ENCODE results near the gene ZNF615. TPM values are rescaled to one million over a fixed set of nuclear protein-coding genes. Genes with fewer than 3 reads are reported as not detected.

ZNF615 gene
- total and polyA plus RNA-seq, 2 of the 4 experiments (the other 2 are of a cell fraction) = 2.0 to 10.9 TPM

GRCh38 chr19:51994048-51994644 lies 13.9 kb downstream of the ZNF615 start:
- H4K5ac ChIP-seq (ENCODE audit: low read depth, low read length) = no peak overlapping the region
- dilution Hi-C loops (cut with HindIII; ENCODE audit: low sequenced_read_pairs, unreplicated experiment) = no loop called here
- no peak overlapping the region for H2BK20ac ChIP-seq (ENCODE audit: low read depth, low read length)
- H3K4me3 ChIP-seq (ENCODE audit: insufficient read depth, low read depth, low read length) = no peak overlapping the region
- H3K18ac ChIP-seq (ENCODE audit: low read depth, low read length) = no peak overlapping the region
- H4K8ac ChIP-seq (ENCODE audit: low read depth in 2 of 2, low read length in 2 of 2) = no peak overlapping the region
- no peak overlapping the region for H2BK5ac ChIP-seq (ENCODE audit: low read depth, low read length, poor library complexity, severe bottlenecking)
- in situ Hi-C loops (cut with MboI; ENCODE audit: low sequenced_read_pairs) = no loop called here
- H4K91ac ChIP-seq (ENCODE audit: insufficient read depth, low read depth, low read length) = no peak overlapping the region
- no peak overlapping the region for H3K56ac ChIP-seq (ENCODE audit: extremely low read depth, insufficient read depth, low read length)
- no peak for ATAC-seq (ENCODE audit: low read depth)
- intact Hi-C loops (cut with micrococcal nuclease) = no loop called here
- ChIA-PET POLR2A (ENCODE audit: unreplicated experiment) (no interaction called here), CTCF (no interaction called here)
- H3K79me1 ChIP-seq (ENCODE audit: low read depth in 1 of 2, low read length in 2 of 2) = no peaks in the 10 kb centered on the region; a peak in 1 of 4 replicates
- no TSS peak for BruUV-seq (replicated peaks)
- H3K9ac ChIP-seq (ENCODE audit: low read depth, low read length) = no peak overlapping the region
- TF ChIP-seq ELK1 (IDR thresholded peaks at IDR 0.05; ENCODE audit: borderline replicate concordance, low read depth, low read length) (no peak), SMC3 (IDR thresholded peaks at IDR 0.05; ENCODE audit: low read depth, low read length) (no peak), RCOR1 (IDR thresholded peaks at IDR 0.05; ENCODE audit: insufficient replicate concordance, low read length) (no peak), MXI1 (IDR thresholded peaks at IDR 0.05; ENCODE audit: borderline replicate concordance, low read depth, low read length) (no peak), RAD21 (IDR thresholded peaks at IDR 0.05; ENCODE audit: low read length) (no peak), FOS (IDR thresholded peaks at IDR 0.05; ENCODE audit: low read depth, low read length) (no peak), POLR2A (IDR thresholded peaks at IDR 0.05; ENCODE audit: low read depth, low read length) (no peak), BHLHE40 (IDR thresholded peaks at IDR 0.05; ENCODE audit: low read depth, low read length) (no peak), RFX5 (IDR thresholded peaks at IDR 0.05; ENCODE audit: low read depth, low read length) (no peak), NFE2L2 (IDR thresholded peaks at IDR 0.05; ENCODE audit: low read depth, low read length) (no peak), MAZ (IDR thresholded peaks at IDR 0.05; ENCODE audit: borderline replicate concordance, low read depth, low read length) (no peak), CEBPB (IDR thresholded peaks at IDR 0.05; ENCODE audit: low read depth, low read length) (no peak), MAFK (IDR thresholded peaks at IDR 0.05; ENCODE audit: low read depth, low read length) (no peak), CHD1 (IDR thresholded peaks at IDR 0.05; ENCODE audit: low read depth, low read length) (no peak)
- TF ChIP-seq, protein P1, sequence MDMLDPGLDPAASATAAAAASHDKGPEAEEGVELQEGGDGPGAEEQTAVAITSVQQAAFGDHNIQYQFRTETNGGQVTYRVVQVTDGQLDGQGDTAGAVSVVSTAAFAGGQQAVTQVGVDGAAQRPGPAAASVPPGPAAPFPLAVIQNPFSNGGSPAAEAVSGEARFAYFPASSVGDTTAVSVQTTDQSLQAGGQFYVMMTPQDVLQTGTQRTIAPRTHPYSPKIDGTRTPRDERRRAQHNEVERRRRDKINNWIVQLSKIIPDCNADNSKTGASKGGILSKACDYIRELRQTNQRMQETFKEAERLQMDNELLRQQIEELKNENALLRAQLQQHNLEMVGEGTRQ (IDR thresholded peaks at IDR 0.05; ENCODE audit: low read depth, low read length) = no peak
- TF ChIP-seq, protein P2, sequence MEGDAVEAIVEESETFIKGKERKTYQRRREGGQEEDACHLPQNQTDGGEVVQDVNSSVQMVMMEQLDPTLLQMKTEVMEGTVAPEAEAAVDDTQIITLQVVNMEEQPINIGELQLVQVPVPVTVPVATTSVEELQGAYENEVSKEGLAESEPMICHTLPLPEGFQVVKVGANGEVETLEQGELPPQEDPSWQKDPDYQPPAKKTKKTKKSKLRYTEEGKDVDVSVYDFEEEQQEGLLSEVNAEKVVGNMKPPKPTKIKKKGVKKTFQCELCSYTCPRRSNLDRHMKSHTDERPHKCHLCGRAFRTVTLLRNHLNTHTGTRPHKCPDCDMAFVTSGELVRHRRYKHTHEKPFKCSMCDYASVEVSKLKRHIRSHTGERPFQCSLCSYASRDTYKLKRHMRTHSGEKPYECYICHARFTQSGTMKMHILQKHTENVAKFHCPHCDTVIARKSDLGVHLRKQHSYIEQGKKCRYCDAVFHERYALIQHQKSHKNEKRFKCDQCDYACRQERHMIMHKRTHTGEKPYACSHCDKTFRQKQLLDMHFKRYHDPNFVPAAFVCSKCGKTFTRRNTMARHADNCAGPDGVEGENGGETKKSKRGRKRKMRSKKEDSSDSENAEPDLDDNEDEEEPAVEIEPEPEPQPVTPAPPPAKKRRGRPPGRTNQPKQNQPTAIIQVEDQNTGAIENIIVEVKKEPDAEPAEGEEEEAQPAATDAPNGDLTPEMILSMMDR (conservative IDR thresholded peaks at IDR 0.05; ENCODE audit: low read depth, low read length) = no peak
- H2AK5ac ChIP-seq (ENCODE audit: low read depth, low read length) = no peak overlapping the region
- H2AK9ac ChIP-seq (replicated peaks; ENCODE audit: low read depth, low read length, poor library complexity) = no peak overlapping the region
- H2BK120ac ChIP-seq (ENCODE audit: low read depth, low read length) = no peak overlapping the region
- H3K27me3 ChIP-seq (ENCODE audit: control insufficient read depth, insufficient read depth, low read length) = no peaks in the 10 kb centered on the region
- H2AFZ ChIP-seq (replicated peaks; ENCODE audit: low read length, poor library complexity) = no peak overlapping the region
- no peak for DNase-seq
- no peak overlapping the region for H3K27ac ChIP-seq (ENCODE audit: insufficient read depth, low read length)
- H3K9me3 ChIP-seq (ENCODE audit: control insufficient read depth, insufficient read depth, low read length) = peaks cover 60% of the 10 kb centered on the region
- no CpG with 5 or more reads among the region's 2 CpGs for WGBS, 2 experiments (ENCODE audit: extremely low coverage in 2 of 2, insufficient read length in 1 of 2)
- no peak overlapping the region for H3K4ac ChIP-seq (ENCODE audit: low read depth, low read length)
- H3K14ac ChIP-seq (replicated peaks; ENCODE audit: low read depth, low read length) = no peak overlapping the region
- no peaks in the 10 kb centered on the region for H3K4me1 ChIP-seq (ENCODE audit: control insufficient read depth, insufficient read depth, low read length)
- no peaks in the 10 kb centered on the region for H3K9me1 ChIP-seq (ENCODE audit: insufficient read depth, low read length)
- no peak overlapping the region for H3K4me2 ChIP-seq (ENCODE audit: low read depth, low read length)
- no peak overlapping the region for H2BK15ac ChIP-seq (ENCODE audit: low read depth, low read length)
- H3K36me3 ChIP-seq (ENCODE audit: control insufficient read depth, insufficient read depth, low read length) = peaks cover 31% of the 10 kb centered on the region
- no peak overlapping the region for H3K23ac ChIP-seq (ENCODE audit: low read depth, low read length)
- no peaks in the 10 kb centered on the region for H4K20me1 ChIP-seq (ENCODE audit: insufficient read depth, low read length)

Data from IMR-90 (cell line).